ENCODE results near the gene CHI3L1. TPM values are rescaled to one million over a fixed set of nuclear protein-coding genes. Genes with fewer than 3 reads are reported as not detected.

Gene CHI3L1
- total RNA-seq, 1 experiment from 2014 or later = not detected

DNA sequence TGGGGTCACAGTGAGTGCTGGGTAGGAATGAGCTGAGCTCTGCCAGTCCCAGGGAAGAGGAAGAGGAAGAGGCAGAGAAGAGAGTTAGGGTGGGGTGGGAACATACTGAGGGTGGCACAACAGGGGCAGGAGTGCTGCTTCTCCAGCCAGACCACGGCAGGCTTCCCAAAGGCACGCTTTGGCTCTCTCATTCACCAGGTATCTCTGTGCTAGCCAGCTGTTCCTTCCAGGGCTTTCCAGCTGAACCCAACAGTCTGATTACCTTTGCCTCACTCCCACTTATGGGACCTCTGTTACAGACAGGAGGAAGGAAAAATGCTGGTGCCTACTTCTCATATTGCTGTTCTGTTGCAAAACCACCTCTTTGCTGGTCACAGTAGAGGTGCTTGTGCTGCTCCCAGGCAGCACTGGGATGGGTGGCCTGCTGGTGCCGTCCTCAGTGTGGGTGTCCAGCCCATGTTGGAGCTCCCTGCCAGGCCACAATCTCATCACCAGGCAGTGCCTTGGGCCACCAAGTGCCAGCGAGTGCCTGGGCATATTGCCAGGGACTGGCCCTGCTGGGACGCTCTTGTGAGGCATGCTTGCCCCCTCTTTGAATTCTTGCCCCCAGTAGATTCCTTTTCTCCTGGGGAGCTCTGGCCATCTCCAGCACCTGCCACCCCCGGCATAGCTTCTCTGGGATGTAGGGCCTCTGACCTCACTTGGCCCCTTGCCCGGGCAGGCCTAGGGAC lies 56.8 kb downstream of the CHI3L1 start:
- no peak overlapping the region for H2AFZ ChIP-seq (ENCODE audit: low read length)
- H3K9ac ChIP-seq (ENCODE audit: extremely low read depth, insufficient read length, low read length) = no peak overlapping the region
- no peaks in the 10 kb centered on the region for H3K9me3 ChIP-seq (ENCODE audit: control insufficient read depth, low read depth, low read length)
- Mint-ChIP-seq H3K27ac (no peak overlapping the region), H3K4me1 (peaks cover 34 to 44% of the 10 kb centered on the region in 2 experiments), H3K27me3 (ENCODE audit: low read depth) (peaks cover 53% of the 10 kb centered on the region), H3K4me3 (no peak overlapping the region), H3K9me3 (no peaks in the 10 kb centered on the region; a peak in 1 of 5 replicates), H3K36me3 (ENCODE audit: insufficient read depth in 1 of 3, low read depth in 3 of 3) (no peaks in the 10 kb centered on the region)
- H2BK5ac ChIP-seq (ENCODE audit: insufficient read length, low read length) = no peak overlapping the region
- no peak overlapping the region for H2BK20ac ChIP-seq (ENCODE audit: low read depth, low read length, poor library complexity, severe bottlenecking)
- no peak overlapping the region for H3K23ac ChIP-seq (ENCODE audit: insufficient read length, low read depth, low read length)
- H3K14ac ChIP-seq (ENCODE audit: insufficient read depth, low read length) = no peak overlapping the region
- no peak overlapping the region for H3K4me2 ChIP-seq (ENCODE audit: insufficient read depth, insufficient read length, low read length)
- H2BK12ac ChIP-seq (ENCODE audit: insufficient read length, low read depth, low read length) = no peak overlapping the region
- TF ChIP-seq, protein P1, sequence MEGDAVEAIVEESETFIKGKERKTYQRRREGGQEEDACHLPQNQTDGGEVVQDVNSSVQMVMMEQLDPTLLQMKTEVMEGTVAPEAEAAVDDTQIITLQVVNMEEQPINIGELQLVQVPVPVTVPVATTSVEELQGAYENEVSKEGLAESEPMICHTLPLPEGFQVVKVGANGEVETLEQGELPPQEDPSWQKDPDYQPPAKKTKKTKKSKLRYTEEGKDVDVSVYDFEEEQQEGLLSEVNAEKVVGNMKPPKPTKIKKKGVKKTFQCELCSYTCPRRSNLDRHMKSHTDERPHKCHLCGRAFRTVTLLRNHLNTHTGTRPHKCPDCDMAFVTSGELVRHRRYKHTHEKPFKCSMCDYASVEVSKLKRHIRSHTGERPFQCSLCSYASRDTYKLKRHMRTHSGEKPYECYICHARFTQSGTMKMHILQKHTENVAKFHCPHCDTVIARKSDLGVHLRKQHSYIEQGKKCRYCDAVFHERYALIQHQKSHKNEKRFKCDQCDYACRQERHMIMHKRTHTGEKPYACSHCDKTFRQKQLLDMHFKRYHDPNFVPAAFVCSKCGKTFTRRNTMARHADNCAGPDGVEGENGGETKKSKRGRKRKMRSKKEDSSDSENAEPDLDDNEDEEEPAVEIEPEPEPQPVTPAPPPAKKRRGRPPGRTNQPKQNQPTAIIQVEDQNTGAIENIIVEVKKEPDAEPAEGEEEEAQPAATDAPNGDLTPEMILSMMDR (conservative IDR thresholded peaks at IDR 0.05) = no peak
- H4K20me1 ChIP-seq (ENCODE audit: control insufficient read depth, insufficient read depth, insufficient read length) = no peaks in the 10 kb centered on the region
- H3K79me2 ChIP-seq (ENCODE audit: insufficient read depth, low read length) = no peaks in the 10 kb centered on the region
- no peak overlapping the region for H2AK5ac ChIP-seq (ENCODE audit: insufficient read length, low read length)
- no peak overlapping the region for H3K56ac ChIP-seq (ENCODE audit: insufficient read length, low read depth, low read length)
- H4K8ac ChIP-seq (replicated peaks; ENCODE audit: insufficient read length, low read depth, low read length) = no peak overlapping the region
- H2BK15ac ChIP-seq (ENCODE audit: low read depth, low read length) = no peak overlapping the region
- no peak overlapping the region for H3K18ac ChIP-seq (ENCODE audit: insufficient read length, low read depth, low read length)
- no peaks in the 10 kb centered on the region for H3K79me1 ChIP-seq (ENCODE audit: insufficient read depth, low read depth, low read length, poor library complexity, severe bottlenecking)
- DNase-seq = peak; percentile 23
- peaks cover 2% of the 10 kb centered on the region; the same call in 1 of the 2 replicates for H3K4me1 ChIP-seq (ENCODE audit: insufficient read depth, low read length)
- no peak overlapping the region for H3K27ac ChIP-seq (ENCODE audit: insufficient read length, low read depth, low read length)
- H3K27me3 ChIP-seq (ENCODE audit: insufficient read depth, low read length) = no peaks in the 10 kb centered on the region; the same call in 1 of the 2 replicates
- H3K23me2 ChIP-seq (ENCODE audit: insufficient read length, low read depth, low read length, poor library complexity, severe bottlenecking) = peaks cover 7% of the 10 kb centered on the region
- no CpG with 5 or more reads among the region's 7 CpGs for WGBS (ENCODE audit: extremely low coverage, insufficient read length, low lambda C conversion rate)
- no peak overlapping the region for H2BK120ac ChIP-seq (ENCODE audit: low read depth, low read length, poor library complexity, severe bottlenecking)
- no peak overlapping the region for H4K5ac ChIP-seq (ENCODE audit: insufficient read length, low read depth, low read length)
- H3T11ph ChIP-seq (ENCODE audit: low read length) = no peak overlapping the region
- H4K91ac ChIP-seq (ENCODE audit: insufficient read length, low read depth, low read length) = no peak overlapping the region
- H3K4ac ChIP-seq (ENCODE audit: low read depth, low read length) = no peak overlapping the region

Other genes starting within 250 kb of the CHI3L1 start
- 65.0 and 69.7 TPM in 2 replicates for gene ADIPOR1, start 228.4 kb downstream of the CHI3L1 start, total RNA-seq (2021)
- 21.4 and 21.5 TPM in 2 replicates for gene CYB5R1, start 219.4 kb downstream of the CHI3L1 start, total RNA-seq (2021)
- gene TMEM183A, start 179.3 kb downstream of the CHI3L1 start, total RNA-seq (2021) = 93.4 and 96.0 TPM in 2 replicates
- 2.8 and 3.9 TPM in 2 replicates for gene PPFIA4, start 160.2 kb downstream of the CHI3L1 start, total RNA-seq (2021)
- not detected in 2 replicates for gene MYOG, start 100.7 kb downstream of the CHI3L1 start, total RNA-seq (2021)
- gene ADORA1, start 59.0 kb downstream of the CHI3L1 start, total RNA-seq (2021) = 1.3 and 3.0 TPM in 2 replicates
- gene MYBPH, start 10.9 kb downstream of the CHI3L1 start, total RNA-seq (2021) = not detected in 2 replicates
- not detected in 2 replicates for gene CHIT1, start 43.0 kb upstream of the CHI3L1 start, total RNA-seq (2021)
- 2.9 and 4.1 TPM in 2 replicates for gene BTG2, start 118.8 kb upstream of the CHI3L1 start, total RNA-seq (2021)
- gene FMOD, start 164.4 kb upstream of the CHI3L1 start, total RNA-seq (2021) = not detected in 2 replicates